ENCODE data around the gene CTSW.

Gene CTSW

DNA sequence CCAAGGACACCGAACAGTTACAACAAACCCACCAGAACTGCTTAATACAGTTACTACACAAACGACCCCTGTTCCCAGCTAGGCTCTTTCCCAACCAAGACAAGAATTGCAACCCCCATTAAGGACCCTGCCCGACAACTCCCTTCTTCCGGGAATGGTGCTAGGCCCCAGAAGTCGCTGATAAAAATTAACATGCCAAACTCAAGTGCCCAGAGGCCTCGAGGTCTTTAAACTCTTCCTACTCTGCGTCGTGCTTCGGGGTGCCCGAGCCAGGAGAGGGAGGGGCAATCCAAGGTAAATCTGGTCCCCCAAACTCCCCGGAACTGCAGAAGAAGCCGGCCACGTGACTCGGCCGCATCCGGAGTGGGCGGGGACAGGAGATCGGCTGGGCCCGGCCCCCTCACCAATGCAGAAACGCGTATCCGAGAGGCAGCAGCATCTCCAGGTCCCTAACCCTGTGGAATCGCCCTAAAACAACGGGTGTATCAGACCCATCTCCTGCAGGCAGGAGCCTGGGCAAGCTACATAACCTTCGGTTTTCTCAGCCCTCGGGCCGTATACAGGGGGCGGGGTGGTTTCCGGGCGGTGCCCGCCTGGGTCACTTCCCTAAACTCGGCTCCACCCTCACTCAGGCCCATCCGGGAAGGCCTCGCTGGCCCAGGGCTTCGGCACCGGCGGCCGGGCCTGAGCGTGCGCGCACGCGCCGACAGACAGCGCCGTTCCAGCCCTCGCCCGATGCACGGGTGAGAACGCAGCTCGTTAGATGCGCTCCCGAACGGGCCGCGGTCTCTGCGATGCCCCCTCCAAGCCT lies 22.7 kb upstream of the CTSW start:
- DNase-seq = peak; percentile 46 to 78 (median 72)

- DNase-seq = peak; percentile 58 to 93 (median 88)
Observed at GRCh38 chr11:65857500-65857852, 22.2 kb upstream of the CTSW start.

DNA sequence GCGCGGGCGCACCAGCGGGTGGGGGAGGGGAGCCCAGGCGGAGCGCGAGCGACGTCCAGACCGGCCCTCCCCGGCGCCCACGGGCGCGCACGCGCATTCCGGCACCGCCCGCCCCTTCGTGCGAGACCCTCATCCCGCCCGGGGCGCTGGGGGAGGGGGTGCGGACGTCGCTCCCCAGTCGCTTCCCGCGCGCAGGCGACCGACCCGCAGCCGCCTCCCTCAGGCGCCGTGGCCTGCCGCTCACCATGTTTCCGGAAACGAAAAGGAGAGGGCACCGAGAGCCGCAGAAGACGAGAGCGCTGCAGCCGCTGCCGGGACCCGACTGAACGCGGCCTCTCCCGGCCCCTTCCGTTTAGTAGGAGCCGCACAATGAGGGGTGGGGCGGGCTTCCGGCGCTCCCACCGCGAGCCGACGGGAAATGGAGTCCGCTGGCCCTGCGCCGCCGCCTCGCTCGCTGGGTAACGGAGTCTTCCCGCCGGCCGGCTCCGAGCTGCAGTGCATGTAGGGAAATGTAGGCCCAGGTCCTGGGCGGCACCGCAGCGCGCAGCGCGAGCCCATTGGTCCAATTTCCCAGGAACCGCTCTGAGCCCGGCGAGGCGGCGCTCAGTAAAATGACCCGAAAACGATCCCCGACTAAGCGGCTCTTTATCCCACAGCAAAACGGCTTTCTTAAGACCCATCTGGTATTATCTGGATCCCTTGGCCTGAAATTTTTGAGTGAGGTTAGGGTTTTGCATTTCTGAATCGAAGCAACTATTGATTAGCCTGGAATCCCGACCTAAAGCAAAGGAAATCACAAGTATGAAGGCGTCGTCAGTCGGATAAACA lies 21.6 kb upstream of the CTSW start, which contains the start of gene CFL1:
Gene CFL1, minus strand, starts transcription at position 328 of the 828 bp plus-strand sequence. Its CDS starts 81 bp downstream, at position 247.
- DNase-seq = peak; percentile 96 to 99 (median 99)

DNA sequence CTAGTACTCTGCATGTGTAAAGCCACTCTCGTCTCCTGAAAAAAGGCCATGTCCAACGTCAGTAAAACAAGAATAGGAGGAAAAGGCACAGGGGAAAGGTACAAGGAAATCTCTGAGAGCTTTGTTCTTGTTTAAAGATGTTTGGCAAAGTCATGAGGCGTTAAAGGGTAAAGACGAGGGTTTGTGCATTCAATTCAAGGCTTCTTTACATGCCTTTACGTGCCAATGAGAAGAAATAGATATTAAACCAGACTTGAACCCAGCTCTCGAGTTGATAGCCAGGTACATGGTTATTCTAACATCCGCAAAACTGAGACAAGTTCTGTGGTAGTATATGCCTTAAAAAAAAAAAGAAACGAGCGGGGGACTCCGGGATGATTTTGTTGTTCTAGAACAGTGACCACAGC lies 21.0 kb upstream of the CTSW start:
- no peak for DNase-seq

GRCh38 chr11:65859095-65859811 lies 20.4 kb upstream of the CTSW start:
- DNase-seq = peak; percentile 96 to 99 (median 98)

- no peak for DNase-seq
Observed at GRCh38 chr11:65859812-65860277, 19.8 kb upstream of the CTSW start.

GRCh38 chr11:65860278-65861164 lies 19.1 kb upstream of the CTSW start, which contains the start of gene MUS81:
Gene MUS81, plus strand, starts transcription at chr11:65860433. Its CDS starts 321 bp downstream, at chr11:65860754.
- peak; percentile 94 to 99 (median 97) for DNase-seq

DNA sequence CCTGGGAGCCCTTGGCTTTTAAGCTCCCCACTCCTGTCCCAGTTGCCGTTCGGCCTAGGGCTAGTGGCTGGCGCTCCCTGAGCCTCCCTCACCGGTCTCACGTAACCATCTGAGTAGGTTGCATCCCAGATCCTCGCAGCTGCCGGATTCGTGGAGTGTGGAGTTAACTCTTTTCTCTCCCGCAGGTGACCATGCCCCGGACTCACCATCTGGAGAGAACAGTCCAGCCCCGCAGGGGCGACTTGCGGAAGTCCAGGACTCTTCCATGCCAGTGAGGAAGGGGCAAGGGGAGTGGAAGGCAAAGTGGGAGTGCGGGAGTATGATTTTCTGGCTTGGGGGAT lies 18.5 kb upstream of the CTSW start:
- DNase-seq = peak in 2 of 3 experiments; percentile 44 to 61

GRCh38 chr11:65861533-65862183 lies 18.0 kb upstream of the CTSW start:
- no peak for DNase-seq

GRCh38 chr11:65862191-65862735 lies 17.4 kb upstream of the CTSW start:
- DNase-seq = no peak

DNA sequence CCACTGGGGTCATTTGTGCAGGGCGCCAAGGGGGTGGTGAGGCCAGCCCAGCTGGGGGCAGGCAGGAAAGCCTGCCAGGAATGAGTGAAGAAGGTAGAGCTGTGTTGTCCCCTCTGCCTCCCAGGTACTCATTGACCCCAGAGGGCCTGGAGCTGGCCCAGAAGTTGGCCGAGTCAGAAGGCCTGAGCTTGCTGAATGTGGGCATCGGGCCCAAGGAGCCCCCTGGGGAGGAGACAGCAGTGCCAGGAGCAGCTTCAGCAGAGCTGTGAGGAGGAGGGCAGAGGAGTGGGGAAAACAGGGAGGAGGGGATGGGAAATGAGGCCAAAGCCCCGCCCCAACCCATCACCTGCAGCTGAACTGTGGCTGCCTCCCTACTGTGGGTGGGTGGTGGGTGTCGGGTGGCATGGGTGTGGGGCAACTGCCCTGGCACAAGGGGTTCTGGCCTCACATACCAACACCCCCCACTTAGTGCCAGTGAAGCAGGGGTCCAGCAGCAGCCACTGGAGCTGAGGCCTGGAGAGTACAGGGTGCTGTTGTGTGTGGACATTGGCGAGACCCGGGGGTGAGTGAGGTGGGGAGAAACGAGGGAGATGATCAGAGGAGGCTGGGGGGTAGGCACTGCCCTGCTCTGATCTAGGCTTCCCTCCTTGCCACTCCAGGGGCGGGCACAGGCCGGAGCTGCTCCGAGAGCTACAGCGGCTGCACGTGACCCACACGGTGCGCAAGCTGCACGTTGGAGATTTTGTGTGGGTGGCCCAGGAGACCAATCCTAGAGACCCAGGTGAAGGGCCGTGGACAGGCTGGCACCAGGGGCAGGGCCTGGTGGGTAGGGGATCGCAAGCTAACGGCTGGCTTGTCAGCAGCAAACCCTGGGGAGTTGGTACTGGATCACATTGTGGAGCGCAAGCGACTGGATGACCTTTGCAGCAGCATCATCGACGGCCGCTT lies 16.4 kb upstream of the CTSW start:
- no peak for DNase-seq

- no peak for DNase-seq
Observed at GRCh38 chr11:65863889-65864705, 15.5 kb upstream of the CTSW start.

- DNase-seq = no peak
Observed at GRCh38 chr11:65864706-65865471, 14.7 kb upstream of the CTSW start.

GRCh38 chr11:65865550-65866172 lies 14.0 kb upstream of the CTSW start:
- no peak for DNase-seq

GRCh38 chr11:65866509-65867283 lies 12.9 kb upstream of the CTSW start:
- DNase-seq = no peak

DNA sequence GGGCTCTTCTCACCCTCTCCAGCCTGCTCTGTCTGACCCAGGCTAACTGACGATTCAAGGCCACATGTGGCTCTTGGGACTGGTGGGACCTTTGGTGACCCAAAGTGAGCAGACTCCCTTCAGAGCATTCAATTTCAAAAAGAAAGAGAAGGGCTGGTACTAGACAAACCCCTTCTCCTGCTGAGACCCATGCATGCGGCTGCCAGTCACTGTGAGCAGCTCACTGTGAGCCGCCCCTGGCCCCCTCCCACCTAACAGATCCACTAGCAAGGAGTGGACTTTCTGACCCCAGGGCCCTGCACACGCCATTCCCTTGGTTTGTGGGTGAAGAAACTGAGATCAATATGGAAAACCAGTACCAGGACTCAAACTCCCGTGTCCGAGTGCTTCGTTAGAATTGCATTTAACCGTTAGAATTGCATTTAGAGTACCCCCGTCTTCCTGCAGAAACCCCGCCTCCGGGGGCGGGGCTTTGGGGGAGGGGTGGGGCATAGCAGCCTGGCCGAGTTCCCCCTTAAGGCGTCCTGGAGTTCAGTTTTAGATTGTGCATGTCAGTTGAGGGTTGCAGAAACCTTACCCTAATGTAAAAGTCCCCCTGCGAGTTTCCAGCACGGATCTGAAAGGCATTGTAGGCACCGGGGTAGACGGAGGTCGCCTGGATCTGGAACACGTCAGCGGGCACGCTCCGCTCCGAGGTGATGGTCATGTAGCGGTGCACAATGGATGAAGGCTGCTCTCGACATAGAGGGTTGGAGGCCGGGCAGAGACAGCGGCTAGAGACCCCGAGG lies 12.2 kb upstream of the CTSW start:
- DNase-seq = no peak

Measured in NCI-H1417 (cell line).